ENCODE data around the gene PLCD4. TPM values are rescaled to one million over a fixed set of nuclear protein-coding genes. Genes with fewer than 3 reads are reported as not detected.
A peak's percentile ranks its signal among the peaks of the same experiment; 100 is the strongest.

The PLCD4 gene
- total RNA-seq, 3 donors from 2014 or later (not counting 1 experiment from before 2014, with no cell fraction given): 0.43 to 0.83 (median 0.54) TPM

DNA sequence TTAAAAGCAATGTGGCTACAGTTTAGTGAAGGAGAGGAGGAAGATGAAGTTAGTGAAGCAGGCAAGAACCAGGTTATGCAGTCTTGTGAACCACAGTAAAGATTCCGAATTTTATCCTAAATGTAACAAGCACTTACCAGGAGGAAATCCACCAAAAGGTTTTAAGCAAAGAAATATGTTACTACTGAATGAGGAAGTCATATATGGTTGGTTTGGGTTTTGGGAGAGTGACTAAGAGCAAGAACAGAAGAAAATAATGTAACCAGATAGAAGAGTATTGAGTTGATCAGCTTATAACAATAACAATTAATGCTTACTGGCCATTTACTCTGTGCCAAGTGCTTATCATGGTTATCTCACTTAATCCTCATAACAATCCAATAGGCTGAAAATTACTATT is 41.4 kb upstream of the PLCD4 start:
- H3K9me3 ChIP-seq (ENCODE audit: control insufficient read depth, insufficient read depth, low read length): no peaks in the 10 kb centered on the region
- 86% methylated on average over 1 of the region's 1 CpG for WGBS (ENCODE audit: insufficient coverage)
- H3K4me1 Mint-ChIP-seq: peaks cover 41 to 65% of the 10 kb centered on the region in 2 donors
- no peaks in the 10 kb centered on the region for H3K9me3 Mint-ChIP-seq
- H3K27me3 ChIP-seq (ENCODE audit: control insufficient read depth, insufficient read depth, low read length): no peaks in the 10 kb centered on the region
- no peak for ATAC-seq
- H3K27ac ChIP-seq (ENCODE audit: low read length): no peak overlapping the region
- intact Hi-C loops (cut with micrococcal nuclease): loop anchor here (5.0 kb wide), 2 partner anchors 691 to 821 kb away; partner anchors contain the start of gene DNPEP
- no peaks in the 10 kb centered on the region for H3K27me3 Mint-ChIP-seq (ENCODE audit: low read depth in 2 of 2)
- peaks cover 11% of the 10 kb centered on the region for H3K36me3 ChIP-seq (ENCODE audit: control insufficient read depth, insufficient read depth, low read length)
- H3K36me3 Mint-ChIP-seq: no peaks in the 10 kb centered on the region
- peaks cover 22% of the 10 kb centered on the region for H3K4me1 ChIP-seq (ENCODE audit: control insufficient read depth, insufficient read depth, low read length)
- TF ChIP-seq, protein P1, sequence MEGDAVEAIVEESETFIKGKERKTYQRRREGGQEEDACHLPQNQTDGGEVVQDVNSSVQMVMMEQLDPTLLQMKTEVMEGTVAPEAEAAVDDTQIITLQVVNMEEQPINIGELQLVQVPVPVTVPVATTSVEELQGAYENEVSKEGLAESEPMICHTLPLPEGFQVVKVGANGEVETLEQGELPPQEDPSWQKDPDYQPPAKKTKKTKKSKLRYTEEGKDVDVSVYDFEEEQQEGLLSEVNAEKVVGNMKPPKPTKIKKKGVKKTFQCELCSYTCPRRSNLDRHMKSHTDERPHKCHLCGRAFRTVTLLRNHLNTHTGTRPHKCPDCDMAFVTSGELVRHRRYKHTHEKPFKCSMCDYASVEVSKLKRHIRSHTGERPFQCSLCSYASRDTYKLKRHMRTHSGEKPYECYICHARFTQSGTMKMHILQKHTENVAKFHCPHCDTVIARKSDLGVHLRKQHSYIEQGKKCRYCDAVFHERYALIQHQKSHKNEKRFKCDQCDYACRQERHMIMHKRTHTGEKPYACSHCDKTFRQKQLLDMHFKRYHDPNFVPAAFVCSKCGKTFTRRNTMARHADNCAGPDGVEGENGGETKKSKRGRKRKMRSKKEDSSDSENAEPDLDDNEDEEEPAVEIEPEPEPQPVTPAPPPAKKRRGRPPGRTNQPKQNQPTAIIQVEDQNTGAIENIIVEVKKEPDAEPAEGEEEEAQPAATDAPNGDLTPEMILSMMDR (IDR thresholded peaks at IDR 0.05): no peak
- H3K4me3 Mint-ChIP-seq: peak overlapping the region; percentile 99
- no peak for DNase-seq
- peak overlapping the region; percentile 92 to 95 for H3K27ac Mint-ChIP-seq
- H3K4me3 ChIP-seq (ENCODE audit: low read length): no peak overlapping the region

DNA sequence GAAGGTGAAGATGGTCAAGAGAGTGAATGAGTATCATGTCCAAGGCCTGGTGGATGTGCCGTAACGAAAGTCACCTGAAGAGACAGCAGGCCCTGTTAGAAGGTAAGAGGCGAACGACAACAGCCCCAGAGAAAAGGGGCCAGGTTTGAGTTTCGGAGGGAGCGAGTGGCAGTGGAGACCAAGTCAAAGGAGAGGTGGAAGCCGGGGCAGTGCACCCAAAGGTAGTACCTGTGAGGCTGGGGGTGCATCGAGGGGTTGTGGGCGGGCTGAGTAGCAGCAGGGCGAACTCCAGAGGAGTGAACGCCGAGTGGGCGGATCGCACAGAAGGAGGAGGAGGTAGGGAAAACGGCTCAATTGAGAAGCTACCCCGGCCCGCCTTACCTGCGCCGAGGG is 39.9 kb upstream of the PLCD4 start:
- Mint-ChIP-seq H3K36me3 (no peaks in the 10 kb centered on the region), H3K27me3 (ENCODE audit: low read depth in 2 of 2) (no peaks in the 10 kb centered on the region)
- ATAC-seq: peak; percentile 22 to 45 (median 34)

DNA sequence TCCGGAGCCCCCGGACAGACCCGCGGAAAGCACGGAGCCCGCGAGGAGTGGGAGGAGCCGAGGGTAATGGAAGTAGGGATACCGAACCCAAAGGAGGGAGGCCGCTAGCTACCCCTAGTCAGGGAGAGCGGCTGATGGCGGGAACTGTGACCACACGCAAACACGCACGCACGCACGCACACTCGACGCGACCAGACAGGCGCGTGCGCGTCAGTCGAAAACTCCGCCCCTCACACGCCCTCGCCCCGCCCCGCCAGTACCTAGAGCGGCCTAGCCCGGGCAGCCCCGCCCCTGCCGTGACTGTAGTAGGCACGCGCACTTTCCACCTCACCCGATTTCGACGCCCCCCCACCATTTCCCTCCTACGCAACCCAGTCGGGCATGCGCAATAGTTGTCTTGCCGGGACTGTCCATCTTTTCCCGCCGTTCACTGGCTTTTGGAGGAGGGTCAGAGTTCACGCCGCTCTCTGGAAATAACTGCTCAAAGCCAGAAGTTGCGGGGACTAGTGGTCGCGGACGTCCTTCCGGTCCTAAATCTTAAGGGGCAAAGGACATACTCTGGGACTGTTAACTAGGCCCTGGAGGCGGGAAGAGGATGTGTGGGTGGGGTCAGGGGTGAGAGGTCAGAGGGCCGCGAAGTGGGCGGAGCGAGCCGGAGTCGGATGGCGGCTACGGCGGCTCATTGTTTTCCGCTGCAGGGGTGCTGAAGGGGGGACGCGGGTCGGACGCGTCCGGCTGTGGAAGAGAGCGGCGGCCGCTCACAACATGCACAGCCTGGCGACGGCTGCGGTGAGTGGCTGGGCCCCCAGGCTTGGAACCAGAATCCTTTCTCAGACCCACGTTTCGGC is 39.3 kb upstream of the PLCD4 start, which contains the start of the genes CNOT9 and USP37:
TSS of gene CNOT9 (plus strand) at position 650 of the 848 bp plus-strand sequence. CDS start at position 766, 116 bp downstream.
TSS of gene USP37 (minus strand) at position 162 of the 848 bp plus-strand sequence. CDS start 9,698 bp downstream, outside the sequence.
- H3K4me1 Mint-ChIP-seq: peaks cover 42 to 67% of the 10 kb centered on the region in 2 donors

More for the DNA sequence above, 39.9 kb upstream of the PLCD4 start:
- peak overlapping the region; percentile 92 to 95 for H3K27ac Mint-ChIP-seq
- WGBS (ENCODE audit: insufficient coverage): under 1% methylated on average over 19 of the region's 19 CpGs
- peak overlapping the region; percentile 99 for H3K4me3 Mint-ChIP-seq
- DNase-seq: no peak
- no peaks in the 10 kb centered on the region for H3K27me3 ChIP-seq (ENCODE audit: control insufficient read depth, insufficient read depth, low read length)
- H3K4me3 ChIP-seq (ENCODE audit: low read length): peak overlapping the region; percentile 67
- intact Hi-C loops (cut with micrococcal nuclease): loop anchor here (1.0 to 5.0 kb wide), 5 partner anchors 171 to 820 kb away; partner anchors contain the start of genes AAMP, DNPEP and PNKD
- TF ChIP-seq, protein P1 (IDR thresholded peaks at IDR 0.05): no peak
- peaks cover 5% of the 10 kb centered on the region for H3K36me3 ChIP-seq (ENCODE audit: control insufficient read depth, insufficient read depth, low read length)
- H3K4me1 Mint-ChIP-seq: peaks cover 42 to 67% of the 10 kb centered on the region in 2 donors
- peaks cover 27% of the 10 kb centered on the region for H3K4me1 ChIP-seq (ENCODE audit: control insufficient read depth, insufficient read depth, low read length)
- H3K27ac ChIP-seq (ENCODE audit: low read length): peak overlapping the region; percentile 98
- H3K9me3 ChIP-seq (ENCODE audit: control insufficient read depth, insufficient read depth, low read length): no peaks in the 10 kb centered on the region
- H3K9me3 Mint-ChIP-seq: no peaks in the 10 kb centered on the region

More for the DNA sequence above, 39.3 kb upstream of the PLCD4 start, which contains the start of the genes CNOT9 and USP37:
- H3K4me3 Mint-ChIP-seq: peak within 1 kb of the TSS; percentile 99
- under 1% methylated on average over 76 of the region's 77 CpGs for WGBS (ENCODE audit: insufficient coverage)
- H3K9me3 Mint-ChIP-seq: no peaks in the 10 kb centered on the region
- H3K36me3 Mint-ChIP-seq: no peaks in the 10 kb centered on the region
- intact Hi-C loops (cut with micrococcal nuclease): loop anchor here (1.0 to 5.0 kb wide), 5 partner anchors 172 to 819 kb away; partner anchors contain the start of genes AAMP, DNPEP and PNKD
- peak within 1 kb of the TSS; percentile 67 for H3K4me3 ChIP-seq (ENCODE audit: low read length)
- peaks cover 8% of the 10 kb centered on the region for H3K36me3 ChIP-seq (ENCODE audit: control insufficient read depth, insufficient read depth, low read length)
- ATAC-seq: peak; percentile 86 to 97 (median 89)
- DNase-seq: peak; percentile 99 to 100
- H3K27me3 ChIP-seq (ENCODE audit: control insufficient read depth, insufficient read depth, low read length): no peaks in the 10 kb centered on the region
- peaks cover 27% of the 10 kb centered on the region for H3K4me1 ChIP-seq (ENCODE audit: control insufficient read depth, insufficient read depth, low read length)
- peak within 1 kb of the TSS; percentile 98 for H3K27ac ChIP-seq (ENCODE audit: low read length)
- TF ChIP-seq, protein P1 (IDR thresholded peaks at IDR 0.05): no peak
- no peaks in the 10 kb centered on the region for H3K9me3 ChIP-seq (ENCODE audit: control insufficient read depth, insufficient read depth, low read length)
- H3K27ac Mint-ChIP-seq: peak within 1 kb of the TSS; percentile 92 to 95
- H3K27me3 Mint-ChIP-seq (ENCODE audit: low read depth in 2 of 2): no peaks in the 10 kb centered on the region

Data from natural killer cell (primary cell).